ENCODE measurements around the gene SCARF1.
A peak's percentile ranks its signal among the peaks of the same experiment; 100 is the strongest.

Gene SCARF1

GRCh38 chr17:1627982-1628855 lies 17.3 kb downstream of the SCARF1 start, which contains the start of gene SLC43A2:
Gene SLC43A2, minus strand, starts transcription at chr17:1628834. Its CDS starts 960 bp downstream, at chr17:1627874.
- DNase-seq: peak; percentile 98

- peak; percentile 56 for DNase-seq
Measured at GRCh38 chr17:1627182-1627981, 18.1 kb downstream of the SCARF1 start.

GRCh38 chr17:1626333-1626732 lies 19.2 kb downstream of the SCARF1 start:
- DNase-seq: peak; percentile 93

GRCh38 chr17:1625581-1625980 lies 20.0 kb downstream of the SCARF1 start:
- no peak for DNase-seq

- no peak for DNase-seq
Measured at GRCh38 chr17:1625053-1625452, 20.5 kb downstream of the SCARF1 start.

- no peak for DNase-seq
Measured at GRCh38 chr17:1624650-1625049, 20.9 kb downstream of the SCARF1 start.

- no peak for DNase-seq
Measured at GRCh38 chr17:1623057-1623630, 22.4 kb downstream of the SCARF1 start.

GRCh38 chr17:1621273-1621954 lies 24.1 kb downstream of the SCARF1 start:
- no peak for DNase-seq

- DNase-seq: no peak
Measured at GRCh38 chr17:1620486-1620885, 25.0 kb downstream of the SCARF1 start.

GRCh38 chr17:1617620-1618174 lies 27.8 kb downstream of the SCARF1 start:
- no peak for DNase-seq

- no peak for DNase-seq
Measured at GRCh38 chr17:1616101-1616500, 29.4 kb downstream of the SCARF1 start.

- no peak for DNase-seq
Measured at GRCh38 chr17:1612400-1612799, 33.1 kb downstream of the SCARF1 start.

- no peak for DNase-seq
Measured at GRCh38 chr17:1611715-1612114, 33.8 kb downstream of the SCARF1 start.

- no peak for DNase-seq
Measured at GRCh38 chr17:1608676-1609075, 36.9 kb downstream of the SCARF1 start.

- no peak for DNase-seq
Measured at GRCh38 chr17:1607971-1608320, 37.6 kb downstream of the SCARF1 start.

GRCh38 chr17:1606352-1606985 lies 39.1 kb downstream of the SCARF1 start:
- DNase-seq: no peak

- no peak for DNase-seq
Measured at GRCh38 chr17:1605681-1606351, 39.7 kb downstream of the SCARF1 start.

- DNase-seq: no peak
Measured at GRCh38 chr17:1604831-1605528, 40.6 kb downstream of the SCARF1 start.

GRCh38 chr17:1601571-1601970 lies 44.0 kb downstream of the SCARF1 start:
- DNase-seq: no peak

GRCh38 chr17:1598399-1599095 lies 47.0 kb downstream of the SCARF1 start:
- DNase-seq: no peak
